ENCODE results near the gene SCN7A. TPM values are rescaled to one million over a fixed set of nuclear protein-coding genes. Genes with fewer than 3 reads are reported as not detected.

SCN7A gene
- total and polyA plus RNA-seq, 3 experiments from 2014 or later, result not detected

DNA sequence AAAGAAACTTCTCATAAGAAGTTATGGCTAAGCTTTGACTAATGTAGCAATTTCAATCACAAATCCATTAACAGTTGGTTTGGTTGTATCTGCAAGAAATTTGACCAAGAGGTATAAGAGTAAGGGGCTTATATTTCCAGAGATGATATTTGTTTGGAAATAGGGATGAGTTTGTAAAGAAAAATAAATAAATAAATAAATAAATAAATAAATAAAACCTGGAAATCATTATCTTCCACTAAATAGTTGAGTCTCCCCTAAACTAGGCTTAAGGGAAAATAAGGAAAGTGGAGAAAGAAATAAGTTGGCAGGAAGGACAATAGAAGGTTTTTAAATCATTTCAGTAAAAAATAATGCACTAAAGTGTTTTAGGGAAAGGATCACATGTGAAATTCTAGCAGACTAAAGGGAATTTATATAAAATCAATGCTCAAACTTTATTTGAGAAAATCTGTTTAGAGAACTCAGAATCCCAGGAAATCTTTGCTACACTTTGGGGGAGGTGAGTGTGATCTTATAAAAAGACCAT, 23.5 kb upstream of the SCN7A start:
- POLR2A ChIA-PET, result no interaction called here
- H3K9me3 Mint-ChIP-seq, result peaks cover 0 to 3% (median 0%) of the 10 kb centered on the region in 5 donors
- no peak overlapping the region for H3K27ac ChIP-seq (ENCODE audit: low read depth, low read length)
- H3K36me3 Mint-ChIP-seq, result no peaks in the 10 kb centered on the region
- no peaks in the 10 kb centered on the region for H3K36me3 ChIP-seq (ENCODE audit: insufficient read depth, low read length)
- no peaks in the 10 kb centered on the region for H3K9me3 ChIP-seq (ENCODE audit: low read length)
- H3K27me3 ChIP-seq (ENCODE audit: insufficient read depth, low read length, poor library complexity, severe bottlenecking), result no peaks in the 10 kb centered on the region
- peaks cover 0 to 1% of the 10 kb centered on the region in 2 donors for H3K27me3 Mint-ChIP-seq
- H3K4me1 ChIP-seq (ENCODE audit: insufficient read depth, low read length), result no peaks in the 10 kb centered on the region
- no peak overlapping the region for H3K4me3 Mint-ChIP-seq
- peak overlapping the region in 1 of 8 donors; percentile 21 for H3K27ac Mint-ChIP-seq
- DNase-seq, result no peak
- CTCF ChIA-PET, result no interaction called here
- H3K4me1 Mint-ChIP-seq, result no peaks in the 10 kb centered on the region
- H3K4me3 ChIP-seq (ENCODE audit: low read length), result no peak overlapping the region

DNA sequence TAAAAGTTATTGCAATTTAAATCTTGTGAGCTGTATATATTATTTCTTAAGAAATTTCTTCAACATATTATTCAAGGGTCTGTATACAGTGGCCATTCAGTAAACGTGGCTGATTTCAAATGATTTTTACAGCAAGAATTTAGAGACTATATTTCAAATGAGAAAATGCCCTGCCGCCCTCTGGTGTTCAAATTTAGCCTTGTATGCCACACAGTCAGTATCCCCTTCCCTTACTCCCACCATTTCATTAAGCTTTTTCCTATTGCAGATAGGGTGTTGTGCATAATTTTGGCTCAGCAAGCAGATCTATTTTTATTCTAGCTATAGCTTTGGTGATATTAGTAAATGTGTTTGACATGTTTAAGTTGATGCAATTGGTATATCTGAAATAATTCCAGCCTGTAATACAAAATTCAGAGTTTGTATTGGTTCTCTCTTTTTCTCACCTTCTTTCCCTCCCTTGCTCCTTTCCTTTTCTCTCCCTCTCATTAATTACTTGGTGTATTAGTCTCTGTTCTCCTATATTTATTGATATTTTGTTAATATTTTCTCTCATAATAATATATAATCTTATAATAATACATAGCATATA, 22.8 kb upstream of the SCN7A start:
- Mint-ChIP-seq H3K27ac (no peak overlapping the region), H3K36me3 (no peaks in the 10 kb centered on the region), H3K4me1 (no peaks in the 10 kb centered on the region), H3K27me3 (peaks cover 0 to 1% of the 10 kb centered on the region in 2 donors), H3K4me3 (no peak overlapping the region), H3K9me3 (peaks cover 0 to 3% (median 0%) of the 10 kb centered on the region in 5 donors)
- Histone ChIP-seq H3K9me3 (ENCODE audit: low read length) (no peaks in the 10 kb centered on the region), H3K4me1 (ENCODE audit: insufficient read depth, low read length) (no peaks in the 10 kb centered on the region), H3K27me3 (ENCODE audit: insufficient read depth, low read length, poor library complexity, severe bottlenecking) (no peaks in the 10 kb centered on the region), H3K4me3 (ENCODE audit: low read length) (no peak overlapping the region), H3K36me3 (ENCODE audit: insufficient read depth, low read length) (no peaks in the 10 kb centered on the region), H3K27ac (ENCODE audit: low read depth, low read length) (no peak overlapping the region)
- ChIA-PET POLR2A (no interaction called here), CTCF (no interaction called here)
- DNase-seq, result no peak

DNA sequence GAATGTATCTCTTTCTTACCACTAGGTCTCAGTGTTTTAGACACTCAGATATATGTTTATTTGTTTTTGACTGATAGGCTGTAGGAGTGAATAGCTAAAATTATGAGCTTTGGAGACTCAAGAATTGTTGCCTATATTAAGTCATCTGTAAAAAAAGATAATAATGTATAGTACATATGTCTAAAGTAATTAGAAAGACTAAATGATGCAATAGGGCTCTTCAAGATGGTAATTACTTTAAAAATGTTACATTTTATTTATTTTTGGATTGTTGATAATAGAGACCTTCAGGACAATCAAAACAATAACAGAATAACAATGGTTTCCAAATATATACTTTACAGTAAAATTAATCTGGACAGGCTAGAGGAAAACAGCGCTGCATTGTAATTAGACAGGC, 19.9 kb upstream of the SCN7A start:
- ChIA-PET POLR2A (no interaction called here), CTCF (no interaction called here)
- Mint-ChIP-seq H3K4me3 (no peak overlapping the region), H3K27me3 (peaks cover 0 to under 1% of the 10 kb centered on the region in 2 donors), H3K36me3 (no peaks in the 10 kb centered on the region), H3K9me3 (peaks cover 0 to 6% (median 0%) of the 10 kb centered on the region in 5 donors), H3K4me1 (no peaks in the 10 kb centered on the region), H3K27ac (no peak overlapping the region)
- H3K27ac ChIP-seq (ENCODE audit: low read depth, low read length), result no peak overlapping the region
- DNase-seq, result no peak
- H3K4me3 ChIP-seq (ENCODE audit: low read length), result no peak overlapping the region
- no peaks in the 10 kb centered on the region for H3K27me3 ChIP-seq (ENCODE audit: insufficient read depth, low read length, poor library complexity, severe bottlenecking)
- H3K4me1 ChIP-seq (ENCODE audit: insufficient read depth, low read length), result no peaks in the 10 kb centered on the region
- no peaks in the 10 kb centered on the region for H3K9me3 ChIP-seq (ENCODE audit: low read length)
- H3K36me3 ChIP-seq (ENCODE audit: insufficient read depth, low read length), result no peaks in the 10 kb centered on the region

DNA sequence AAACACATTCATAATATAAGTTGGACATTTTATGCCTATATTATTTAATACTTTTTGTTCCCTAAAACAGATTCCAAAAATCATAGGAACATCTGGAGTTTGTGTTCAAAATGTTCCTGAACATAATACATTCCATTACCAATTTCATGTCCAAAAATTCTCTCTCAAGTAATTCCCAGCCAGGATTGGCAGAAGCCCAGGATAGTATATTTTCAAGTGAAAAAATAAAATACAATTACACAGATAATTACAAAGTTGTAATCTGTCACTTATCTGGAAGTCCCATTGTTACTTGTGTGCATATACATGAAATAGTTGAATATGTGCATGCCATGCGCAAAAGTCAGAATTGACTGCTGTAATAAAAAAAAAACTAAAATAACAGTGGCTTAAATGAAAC, 5.2 kb upstream of the SCN7A start:
- Histone ChIP-seq H3K4me3 (ENCODE audit: low read length) (no peak overlapping the region), H3K36me3 (ENCODE audit: insufficient read depth, low read length) (no peaks in the 10 kb centered on the region), H3K27ac (ENCODE audit: low read depth, low read length) (no peak overlapping the region), H3K27me3 (ENCODE audit: insufficient read depth, low read length, poor library complexity, severe bottlenecking) (no peaks in the 10 kb centered on the region), H3K9me3 (ENCODE audit: low read length) (no peaks in the 10 kb centered on the region), H3K4me1 (ENCODE audit: insufficient read depth, low read length) (no peaks in the 10 kb centered on the region)
- H3K36me3 Mint-ChIP-seq, result no peaks in the 10 kb centered on the region
- peaks cover 0 to 4% (median 0%) of the 10 kb centered on the region in 5 donors for H3K9me3 Mint-ChIP-seq
- DNase-seq, result no peak
- no peaks in the 10 kb centered on the region for H3K4me1 Mint-ChIP-seq
- no peak overlapping the region for H3K27ac Mint-ChIP-seq
- no peak overlapping the region for H3K4me3 Mint-ChIP-seq
- ChIA-PET CTCF (no interaction called here), POLR2A (no interaction called here)
- H3K27me3 Mint-ChIP-seq, result peaks cover 0 to 2% of the 10 kb centered on the region in 2 donors

DNA sequence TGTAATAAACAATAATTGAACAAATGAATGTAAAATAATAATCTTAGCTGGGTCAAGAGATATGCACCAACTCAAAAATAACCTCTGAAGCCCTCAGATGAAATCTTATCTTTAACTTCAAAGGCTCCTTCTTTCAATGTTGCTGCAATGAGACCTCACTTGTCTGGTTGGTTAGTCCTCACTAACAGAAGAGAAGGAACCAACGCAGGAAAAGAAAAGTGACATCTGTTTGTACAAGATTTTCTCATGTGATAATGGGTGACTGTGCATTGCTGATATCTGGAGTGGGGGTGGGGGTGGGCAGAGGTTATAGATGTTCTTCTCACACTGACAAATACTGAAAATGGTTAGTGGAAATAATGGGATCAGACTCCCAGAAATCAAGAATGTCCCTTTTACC, 2.6 kb downstream of the SCN7A start:
- Histone ChIP-seq H3K27me3 (ENCODE audit: insufficient read depth, low read length, poor library complexity, severe bottlenecking) (no peaks in the 10 kb centered on the region), H3K4me1 (ENCODE audit: insufficient read depth, low read length) (no peaks in the 10 kb centered on the region), H3K27ac (ENCODE audit: low read depth, low read length) (no peak overlapping the region), H3K9me3 (ENCODE audit: low read length) (no peaks in the 10 kb centered on the region), H3K4me3 (ENCODE audit: low read length) (no peak overlapping the region), H3K36me3 (ENCODE audit: insufficient read depth, low read length) (no peaks in the 10 kb centered on the region)
- ChIA-PET CTCF (no interaction called here), POLR2A (no interaction called here)
- peaks cover 0 to 8% (median 2%) of the 10 kb centered on the region in 5 donors for H3K9me3 Mint-ChIP-seq
- DNase-seq, result no peak
- no peak overlapping the region for H3K27ac Mint-ChIP-seq
- peaks cover 0 to 2% of the 10 kb centered on the region in 2 donors for H3K27me3 Mint-ChIP-seq
- no peak overlapping the region for H3K4me3 Mint-ChIP-seq
- H3K36me3 Mint-ChIP-seq, result no peaks in the 10 kb centered on the region
- no peaks in the 10 kb centered on the region for H3K4me1 Mint-ChIP-seq

DNA sequence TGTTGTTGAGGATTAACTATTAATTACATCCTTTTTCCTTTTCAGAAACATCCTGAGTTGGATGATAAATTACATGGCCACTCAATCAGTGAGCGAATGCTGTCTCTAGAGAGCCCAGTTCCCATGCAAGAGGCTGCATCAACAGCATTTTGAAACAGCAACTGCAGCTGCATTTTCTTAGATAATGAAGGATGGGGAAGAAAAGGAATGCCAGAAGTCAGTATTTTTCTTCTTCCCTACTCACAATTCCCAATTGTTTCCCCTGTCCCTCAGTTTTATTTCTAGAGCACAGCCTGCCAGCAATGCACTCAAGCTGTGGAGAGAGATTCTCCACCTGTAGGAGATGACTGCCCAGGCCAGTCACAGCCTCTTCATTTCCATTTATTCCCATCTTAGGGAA, 6.9 kb downstream of the SCN7A start:
- DNase-seq, result no peak
- H3K27me3 ChIP-seq (ENCODE audit: insufficient read depth, low read length, poor library complexity, severe bottlenecking), result no peaks in the 10 kb centered on the region
- H3K4me3 ChIP-seq (ENCODE audit: low read length), result no peak overlapping the region
- Mint-ChIP-seq H3K4me3 (no peak overlapping the region), H3K4me1 (no peaks in the 10 kb centered on the region), H3K27me3 (no peaks in the 10 kb centered on the region), H3K9me3 (peaks cover 0 to 6% (median 4%) of the 10 kb centered on the region in 5 donors), H3K27ac (no peak overlapping the region), H3K36me3 (no peaks in the 10 kb centered on the region)
- H3K9me3 ChIP-seq (ENCODE audit: low read length), result no peaks in the 10 kb centered on the region
- CTCF ChIA-PET, result no interaction called here
- no peaks in the 10 kb centered on the region for H3K36me3 ChIP-seq (ENCODE audit: insufficient read depth, low read length)
- H3K4me1 ChIP-seq (ENCODE audit: insufficient read depth, low read length), result no peaks in the 10 kb centered on the region
- no peak overlapping the region for H3K27ac ChIP-seq (ENCODE audit: low read depth, low read length)
- POLR2A ChIA-PET, result no interaction called here

DNA sequence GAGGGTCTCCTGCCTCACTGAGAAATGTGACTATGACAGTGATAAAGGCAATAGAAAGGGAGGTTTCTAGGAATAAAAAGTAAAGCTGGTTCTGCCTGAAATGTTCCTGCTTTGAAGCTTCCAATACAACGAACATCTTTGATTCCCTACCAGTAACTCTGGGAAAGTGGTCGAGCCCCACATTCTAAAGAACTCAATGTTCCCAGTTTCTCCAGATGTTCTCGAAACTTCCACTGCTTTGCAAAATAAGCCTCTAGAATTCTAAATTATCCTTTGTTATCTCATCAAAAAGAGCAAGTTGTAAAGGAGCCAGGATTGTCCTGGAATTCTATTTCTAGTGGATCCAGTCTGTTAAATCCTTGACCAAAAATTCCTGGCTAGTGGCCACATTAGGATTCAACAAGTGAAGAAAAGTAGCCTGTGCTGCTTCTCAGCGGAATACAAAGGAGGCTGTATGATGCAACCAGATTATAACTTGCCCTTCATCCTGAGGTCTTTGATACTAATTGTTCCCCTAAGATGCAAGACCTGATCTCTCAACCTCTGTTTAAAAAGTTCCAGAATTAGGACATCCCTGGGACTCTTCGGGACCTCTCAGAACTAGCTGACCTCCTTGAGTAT, 8.4 kb downstream of the SCN7A start:
- H3K9me3 Mint-ChIP-seq, result peaks cover 0 to 7% (median 4%) of the 10 kb centered on the region in 5 donors
- POLR2A ChIA-PET, result no interaction called here
- H3K4me1 ChIP-seq (ENCODE audit: insufficient read depth, low read length), result no peaks in the 10 kb centered on the region
- CTCF ChIA-PET, result no interaction called here
- no peak for DNase-seq
- no peaks in the 10 kb centered on the region for H3K36me3 Mint-ChIP-seq
- H3K4me1 Mint-ChIP-seq, result no peaks in the 10 kb centered on the region
- no peak overlapping the region for H3K27ac Mint-ChIP-seq
- H3K9me3 ChIP-seq (ENCODE audit: low read length), result no peaks in the 10 kb centered on the region
- H3K27me3 Mint-ChIP-seq, result no peaks in the 10 kb centered on the region
- H3K4me3 ChIP-seq (ENCODE audit: low read length), result no peak overlapping the region
- no peaks in the 10 kb centered on the region for H3K36me3 ChIP-seq (ENCODE audit: insufficient read depth, low read length)
- no peak overlapping the region for H3K27ac ChIP-seq (ENCODE audit: low read depth, low read length)
- no peak overlapping the region for H3K4me3 Mint-ChIP-seq
- no peaks in the 10 kb centered on the region for H3K27me3 ChIP-seq (ENCODE audit: insufficient read depth, low read length, poor library complexity, severe bottlenecking)

DNA sequence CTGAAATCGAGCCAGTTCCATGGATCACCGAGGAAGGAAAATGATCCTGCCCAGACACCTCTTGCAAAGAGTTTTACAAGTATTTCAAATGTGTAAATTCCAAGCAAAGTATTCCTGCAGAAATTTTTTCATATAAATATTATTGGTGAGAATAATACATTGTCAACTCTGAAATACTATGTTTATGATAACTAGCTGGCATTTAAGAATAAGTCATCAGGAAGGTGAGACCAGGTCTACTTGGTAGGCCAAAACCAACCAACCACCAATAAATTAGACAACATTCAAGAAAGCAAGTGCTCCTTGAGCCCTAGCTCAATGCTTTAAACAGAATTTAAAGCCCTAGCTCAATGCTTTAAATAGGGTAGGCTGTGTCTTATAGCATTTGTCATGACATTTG, 21.7 kb downstream of the SCN7A start:
- Mint-ChIP-seq H3K36me3 (no peaks in the 10 kb centered on the region), H3K4me3 (no peak overlapping the region), H3K9me3 (peaks cover 0 to 2% (median 0%) of the 10 kb centered on the region in 5 donors), H3K27me3 (no peaks in the 10 kb centered on the region), H3K27ac (no peak overlapping the region), H3K4me1 (no peaks in the 10 kb centered on the region)
- no peaks in the 10 kb centered on the region for H3K4me1 ChIP-seq (ENCODE audit: insufficient read depth, low read length)
- H3K27me3 ChIP-seq (ENCODE audit: insufficient read depth, low read length, poor library complexity, severe bottlenecking), result no peaks in the 10 kb centered on the region
- no peaks in the 10 kb centered on the region for H3K36me3 ChIP-seq (ENCODE audit: insufficient read depth, low read length)
- ChIA-PET CTCF (no interaction called here), POLR2A (no interaction called here)
- H3K4me3 ChIP-seq (ENCODE audit: low read length), result no peak overlapping the region
- DNase-seq, result no peak
- no peaks in the 10 kb centered on the region for H3K9me3 ChIP-seq (ENCODE audit: low read length)
- no peak overlapping the region for H3K27ac ChIP-seq (ENCODE audit: low read depth, low read length)

Data from CD8-positive, alpha-beta memory T cell (primary cell).